ENCODE data around the gene UBE2C. TPM values are rescaled to one million over a fixed set of nuclear protein-coding genes. Genes with fewer than 3 reads are reported as not detected.
"Not testable (repeated sequence)": the region's sequence is repeated elsewhere in the genome, so short reads cannot be mapped to it uniquely, and the experiment has no call there.

The UBE2C gene
- total RNA-seq, result not detected
- long read RNA-seq, result 0 reads

DNA sequence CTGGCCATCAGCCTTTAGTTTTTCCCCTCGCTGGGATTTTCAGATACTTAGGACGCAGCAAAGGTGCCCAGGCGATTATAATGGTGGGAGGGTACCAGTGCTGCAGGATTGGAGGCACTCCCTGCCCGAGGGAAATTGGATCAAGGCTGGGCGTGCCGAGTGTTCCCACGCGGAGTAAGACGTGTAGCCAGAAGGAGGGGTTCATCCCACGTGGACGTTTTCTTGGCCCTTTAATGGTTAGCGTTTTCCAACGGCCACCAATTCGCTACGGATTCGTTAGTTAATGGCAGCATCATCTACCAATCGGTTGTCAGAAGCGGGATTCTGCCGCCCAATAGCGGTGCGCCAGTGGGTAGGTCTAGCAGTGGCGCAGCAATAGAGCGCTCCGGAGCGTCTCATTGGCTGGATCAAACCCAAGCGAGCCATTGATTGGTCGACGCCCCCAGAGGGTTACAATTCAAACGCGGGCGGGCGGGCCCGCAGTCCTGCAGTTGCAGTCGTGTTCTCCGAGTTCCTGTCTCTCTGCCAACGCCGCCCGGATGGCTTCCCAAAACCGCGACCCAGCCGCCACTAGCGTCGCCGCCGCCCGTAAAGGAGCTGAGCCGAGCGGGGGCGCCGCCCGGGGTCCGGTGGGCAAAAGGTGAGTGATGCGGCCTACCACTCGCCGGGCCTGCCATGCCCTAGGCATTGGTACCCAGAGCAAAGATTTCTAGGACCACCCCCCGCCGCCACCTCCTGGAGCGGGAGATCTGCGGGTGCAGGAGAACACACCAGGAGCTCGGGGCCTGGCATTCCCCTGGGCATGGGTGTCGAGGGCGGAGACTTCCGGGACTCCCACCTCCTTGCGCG is at the start of gene UBE2C:
Gene UBE2C (plus strand): TSS at position 488 of the 849 bp plus-strand sequence. CDS start 52 bp downstream, at position 540.
- DNase-seq (ENCODE audit: low spot score), result peak; percentile 98

- DNase-seq (ENCODE audit: low spot score), result not testable (repeated sequence)
These were observed 47.7 kb upstream of the UBE2C start for GRCh38 chr20:45764618-45765282.

DNA sequence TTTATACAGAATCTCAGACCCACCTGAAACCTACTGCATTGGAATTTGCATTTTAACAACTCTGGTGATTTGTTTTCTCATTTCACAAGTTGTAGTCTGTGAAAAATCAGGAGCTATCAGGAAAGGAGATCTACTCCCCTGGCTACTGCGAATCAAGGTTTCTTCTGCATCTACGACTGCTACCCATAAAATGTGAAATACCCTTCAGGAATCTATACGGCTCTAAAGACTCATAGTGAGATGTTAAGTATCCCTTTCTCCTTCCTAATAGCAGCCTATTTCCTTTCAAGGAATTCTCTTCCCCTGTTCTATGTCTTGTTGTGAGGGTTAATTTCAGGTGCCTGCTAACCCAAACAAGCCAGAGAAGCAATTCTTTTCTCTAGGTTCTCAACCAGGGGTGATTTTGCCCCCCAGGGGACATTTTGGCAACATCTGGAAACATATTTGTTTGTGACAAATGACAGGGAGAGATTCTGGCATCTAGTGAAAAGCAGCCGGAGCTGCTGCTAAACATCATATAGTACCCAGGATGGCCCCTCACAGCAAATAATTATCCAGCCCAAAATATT is 47.1 kb upstream of the UBE2C start:
- DNase-seq (ENCODE audit: low spot score), result no peak

DNA sequence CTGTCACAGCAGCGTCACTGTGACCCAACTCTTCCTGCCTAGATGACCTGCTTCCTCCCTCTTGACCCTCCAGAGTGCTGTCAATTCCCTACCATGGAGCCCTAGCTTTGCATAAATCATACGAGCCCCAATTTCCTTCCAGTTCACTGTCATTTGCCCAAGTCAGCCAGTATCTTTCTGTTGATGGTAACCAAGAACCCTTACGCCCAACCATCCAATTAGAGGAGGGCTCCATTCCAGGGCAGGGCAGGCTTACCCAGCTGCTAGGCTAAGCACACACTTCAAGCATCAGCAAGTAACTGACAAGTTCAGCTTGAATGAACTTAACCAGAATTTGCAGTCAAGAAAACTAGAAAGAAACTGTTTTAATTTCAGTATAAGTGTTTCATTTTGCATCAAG is 46.5 kb upstream of the UBE2C start:
- no peak for DNase-seq (ENCODE audit: low spot score)

DNA sequence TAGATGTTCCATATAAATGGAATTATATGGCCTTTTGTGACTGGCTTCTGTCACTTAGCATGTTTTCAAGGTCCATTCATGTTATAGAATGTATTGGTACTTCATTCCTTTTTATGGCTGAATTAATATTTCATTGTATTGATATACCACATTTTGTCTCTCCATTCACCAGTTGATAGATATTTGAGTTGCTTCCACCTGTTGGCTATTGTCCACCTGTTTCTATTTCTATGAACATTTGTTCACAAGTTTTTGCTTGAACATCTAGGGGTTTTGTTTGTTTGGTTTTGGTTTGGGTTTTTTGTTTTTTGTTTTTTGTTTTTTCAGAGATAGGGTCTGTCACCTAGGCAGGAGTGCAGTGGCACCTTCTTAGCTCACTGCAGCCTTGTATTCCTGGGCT is 44.0 kb upstream of the UBE2C start:
- no peak for DNase-seq (ENCODE audit: low spot score)

DNA sequence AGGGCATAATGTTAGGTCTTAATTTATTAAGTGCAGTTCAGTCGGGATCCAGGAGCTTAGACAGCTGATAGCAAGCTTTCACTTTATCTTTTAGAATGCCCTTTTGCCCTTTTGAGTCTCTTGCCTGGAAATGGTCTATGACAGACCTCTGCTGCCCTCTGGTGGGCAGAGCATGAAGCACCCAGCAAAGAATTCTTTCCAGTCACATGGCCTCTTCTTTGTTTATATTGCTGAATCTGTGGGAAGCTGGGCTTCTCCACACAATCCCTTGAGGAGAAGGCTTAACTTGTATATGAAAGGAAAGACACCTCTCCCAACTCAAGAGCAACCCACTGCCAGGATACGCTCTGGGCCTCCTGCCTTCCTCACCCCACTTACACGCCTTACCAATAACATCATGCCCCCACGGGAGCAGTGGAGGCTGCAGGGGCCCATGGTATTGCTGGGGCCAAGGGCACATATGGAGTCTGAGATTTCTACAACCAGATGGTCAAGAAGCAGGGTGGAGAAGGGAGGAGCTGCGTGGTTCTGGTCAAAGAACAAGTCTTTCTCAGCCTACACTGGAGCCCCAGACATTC is 41.2 kb upstream of the UBE2C start:
- no peak for DNase-seq (ENCODE audit: low spot score)

- DNase-seq (ENCODE audit: low spot score), result no peak
These were observed 39.8 kb upstream of the UBE2C start for GRCh38 chr20:45772693-45773092.

- no peak for DNase-seq (ENCODE audit: low spot score)
These were observed 37.5 kb upstream of the UBE2C start for GRCh38 chr20:45774945-45775344.

GRCh38 chr20:45775411-45775810 is 37.0 kb upstream of the UBE2C start:
- DNase-seq (ENCODE audit: low spot score), result no peak

DNA sequence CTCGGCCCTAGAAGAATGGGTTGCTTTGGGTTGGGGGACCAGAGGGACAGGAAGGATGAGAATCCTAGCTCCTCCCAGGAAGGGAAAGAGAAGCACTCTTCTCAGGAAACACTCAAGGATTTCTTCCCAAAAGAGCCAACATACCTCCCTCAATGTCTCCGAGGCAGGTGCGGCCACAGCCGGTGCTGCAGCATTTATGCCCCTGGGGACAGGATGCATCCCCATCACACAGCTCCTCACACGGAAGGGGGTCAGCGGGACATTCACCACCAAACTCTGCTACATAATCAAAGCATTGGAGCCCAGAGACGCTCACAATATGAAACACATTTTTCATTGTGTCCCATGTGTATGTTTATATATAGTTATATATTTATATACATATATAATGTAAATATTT is 35.5 kb upstream of the UBE2C start:
- DNase-seq (ENCODE audit: low spot score), result no peak

- DNase-seq (ENCODE audit: low spot score), result no peak
These were observed 33.2 kb upstream of the UBE2C start for GRCh38 chr20:45779011-45779915.

- DNase-seq (ENCODE audit: low spot score), result no peak
These were observed 32.3 kb upstream of the UBE2C start for GRCh38 chr20:45780159-45780558.

DNA sequence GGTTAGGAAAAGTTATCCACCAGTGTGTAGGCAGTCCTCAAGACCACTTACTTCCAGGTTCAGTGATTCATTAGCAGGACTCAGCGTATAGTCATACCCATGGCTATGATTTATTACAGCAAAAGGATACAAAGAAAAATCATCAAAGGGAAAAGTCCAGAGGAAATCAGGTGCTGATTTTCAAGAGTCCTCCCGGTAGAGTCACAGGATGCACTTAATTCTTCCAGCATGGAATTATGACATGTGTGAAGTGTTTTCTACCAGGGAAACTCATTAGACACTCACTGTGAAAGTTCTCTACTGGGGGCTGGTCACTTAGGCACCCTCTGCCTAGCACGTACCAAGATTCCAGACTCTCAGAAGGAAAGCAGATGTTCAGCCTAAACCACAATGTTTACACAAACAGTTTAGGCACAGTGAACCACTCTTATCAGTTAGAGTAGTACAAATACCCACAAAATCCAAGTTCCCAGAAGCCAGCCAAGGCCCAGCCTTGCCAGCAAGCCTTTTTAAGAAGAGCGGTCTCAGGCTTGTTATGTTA is 31.0 kb upstream of the UBE2C start:
- no peak for DNase-seq (ENCODE audit: low spot score)

- no peak for DNase-seq (ENCODE audit: low spot score)
These were observed 29.6 kb upstream of the UBE2C start for GRCh38 chr20:45782890-45783289.

GRCh38 chr20:45783656-45784294 is 28.7 kb upstream of the UBE2C start:
- no peak for DNase-seq (ENCODE audit: low spot score)

DNA sequence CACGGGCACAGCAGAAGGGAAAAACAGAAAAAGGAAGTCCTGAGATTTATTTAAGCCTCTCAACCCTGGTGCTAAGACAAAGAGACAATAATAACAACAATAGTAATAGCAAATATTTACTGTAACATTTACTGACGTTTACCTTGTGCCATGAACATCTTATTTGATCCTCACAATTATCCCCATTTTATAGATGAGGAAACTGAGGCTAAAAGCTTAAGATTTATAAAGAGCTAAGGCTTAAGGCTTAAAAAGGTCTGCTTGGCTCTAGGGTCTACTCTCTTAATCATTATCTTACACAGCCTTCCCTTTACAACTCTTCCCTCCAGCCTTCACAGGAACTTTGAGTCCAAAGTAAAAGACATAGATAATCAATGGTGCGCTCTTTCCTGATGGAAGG is 24.1 kb upstream of the UBE2C start:
- DNase-seq (ENCODE audit: low spot score), result no peak

- DNase-seq (ENCODE audit: low spot score), result no peak
These were observed 19.9 kb upstream of the UBE2C start for GRCh38 chr20:45792317-45793118.

- DNase-seq (ENCODE audit: low spot score), result no peak
These were observed 15.9 kb upstream of the UBE2C start for GRCh38 chr20:45796337-45797065.

DNA sequence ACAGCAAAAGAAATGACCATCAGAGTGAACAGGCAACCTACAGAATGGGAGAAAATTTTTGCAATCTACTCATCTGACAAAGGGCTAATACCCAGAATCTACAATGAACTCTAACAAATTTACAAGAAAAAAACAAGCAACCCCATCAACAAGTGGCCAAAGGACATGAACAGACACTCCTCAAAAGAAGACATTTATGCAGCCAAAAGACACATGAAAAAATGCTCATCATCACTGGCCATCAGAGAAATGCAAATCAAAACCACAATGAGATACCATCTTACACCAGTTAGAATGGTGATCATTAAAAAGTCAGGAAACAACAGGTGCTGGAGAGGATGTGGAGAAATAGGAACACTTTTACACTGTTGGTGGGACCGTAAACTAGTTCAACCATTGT is 14.9 kb upstream of the UBE2C start:
- DNase-seq (ENCODE audit: low spot score), result not testable (repeated sequence)
